Breast epithelium (tissue), 4 donors: Measurements from ENCODE around the gene HOXA5. TPM values are rescaled to one million over a fixed set of nuclear protein-coding genes. Genes with fewer than 3 reads are reported as not detected.

Experiments
- DNase-seq, 2 donors: peaks; one replicate each; pipeline ENCODE4 v3.0.0-alpha.2; 2019; ENCODE audit warnings: low spot score in 2 of 2
- H3K27ac ChIP-seq, 2 donors: fragments of 200-600 bp; sonication (generic) in 1 of 2; one replicate each; pipeline ENCODE4 v1.5.1; 2016 to 2019; ENCODE audit warnings: mild to moderate bottlenecking in 1 of 2
- H3K27me3 ChIP-seq, 2 donors: fragments of 200-600 bp; sonication (generic) in 1 of 2; one replicate each; pipeline versions ENCODE4 v1.5.1 to v1.6.0; 2017 to 2019; ENCODE audit warnings: control low read depth in 1 of 2, mild to moderate bottlenecking in 1 of 2
- H3K36me3 ChIP-seq: fragments of 200-600 bp; one replicate; pipeline ENCODE4 v1.5.1; 2019
- H3K4me1 ChIP-seq, 2 donors: fragments of 200-600 bp; sonication (generic); one replicate each; pipeline ENCODE4 v1.5.1; 2016 to 2019; ENCODE audit warnings: control low read depth in 1 of 2
- H3K4me3 ChIP-seq, 3 donors: fragments of 200-600 bp; sonication (generic); 1 replicate in 2 of 3; 2 replicates in 1 of 3; pipeline ENCODE4 v1.5.1; 2016 to 2019; ENCODE audit warnings: mild to moderate bottlenecking in 3 of 3, moderate library complexity in 2 of 3
- H3K9me3 ChIP-seq, 2 donors: fragments of 200-600 bp; sonication (generic) in 1 of 2; one replicate each; pipeline ENCODE4 v1.5.1; 2016 to 2019; ENCODE audit warnings: control low read depth in 1 of 2
- POLR2A ChIP-seq: fragments of 450-650 bp; IDR thresholded peaks from one replicate; pipeline ENCODE4 v1.6.1; 2016; ENCODE audit warnings: antibody characterized with exemption, mild to moderate bottlenecking, moderate library complexity
- POLR2AphosphoS5 ChIP-seq, 3 donors: sonication (generic); formaldehyde crosslinking; IDR thresholded peaks; one replicate each; pipeline ENCODE4 v1.6.1; 2017; ENCODE audit warnings: antibody characterized with exemption in 3 of 3
- intact Hi-C: fragments of 100-400 bp; cut with DNase I; formaldehyde crosslinking; loops from one replicate; pipeline ENCODE4 v1.15.1; 2023; ENCODE audit warnings: low total_unique reads
- total RNA-seq, 3 donors: library from RNA; depleted of rRNA; stranded (reverse); fragments of >200 nt; gene quantifications; one replicate each; pipeline ENCODE4 v1.1.0, GENCODE V29; 2016
- TF ChIP-seq, protein P1 (sequence below), 3 donors: fragments of 450-650 bp; IDR thresholded peaks; one replicate each; pipeline ENCODE4 v1.5.1; 2016 to 2017; ENCODE audit warnings: antibody characterized with exemption in 3 of 3, mild to moderate bottlenecking in 3 of 3, moderate library complexity in 3 of 3

Gene HOXA5
- total RNA-seq, 3 donors from 2014 or later: 11.5 to 48.7 (median 22.6) TPM

DNA sequence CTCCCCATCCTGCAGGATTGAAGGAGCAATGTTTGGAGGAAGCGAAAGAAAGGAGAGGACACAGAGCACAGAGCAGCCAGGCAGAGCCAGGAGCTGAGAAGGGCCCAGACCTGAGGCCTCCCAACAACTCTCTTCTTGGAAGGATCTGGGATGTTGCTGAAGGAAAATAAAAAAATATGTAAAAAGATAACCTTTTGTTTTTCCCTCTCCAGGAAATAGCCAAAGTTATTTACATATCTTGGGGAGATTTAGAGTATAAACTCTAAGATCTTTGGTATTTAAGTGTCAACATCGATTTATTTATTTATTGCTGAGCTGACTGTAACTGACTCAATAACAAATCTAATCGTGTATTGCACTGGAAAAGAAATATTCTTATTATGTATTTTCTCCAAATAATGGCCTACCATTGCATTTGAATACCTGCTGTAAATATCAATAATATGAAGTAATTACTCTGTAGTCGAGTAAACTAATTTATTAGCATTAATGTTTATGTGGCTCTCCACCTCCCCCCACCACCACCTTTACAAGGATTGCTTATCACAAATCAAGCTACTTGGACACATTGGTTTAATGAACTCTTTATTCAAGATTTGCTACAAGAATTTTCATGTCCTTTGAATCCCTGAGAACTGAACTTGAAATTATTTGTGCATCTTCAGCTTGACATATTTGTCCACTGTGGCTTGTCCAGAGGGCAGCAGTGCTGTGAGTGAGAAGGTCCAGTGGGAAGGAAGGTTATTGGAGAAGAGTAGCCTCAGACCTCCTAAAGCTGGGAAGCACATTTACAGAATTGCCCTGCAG, 43.4 kb upstream of the HOXA5 start:
- no peak for DNase-seq
- Histone ChIP-seq H3K27ac (no peak overlapping the region), H3K9me3 (no peaks in the 10 kb centered on the region), H3K4me3 (no peak overlapping the region), H3K27me3 (peaks cover 19 to 100% of the 10 kb centered on the region in 2 donors), H3K36me3 (no peaks in the 10 kb centered on the region), H3K4me1 (peaks cover 0 to 15% of the 10 kb centered on the region in 2 donors)
- intact Hi-C loops: no loop called here
- no peak for TF ChIP-seq POLR2A
- TF ChIP-seq POLR2AphosphoS5 (IDR thresholded peaks at IDR 0.05): peak in 1 of 3 donors; percentile 9

DNA sequence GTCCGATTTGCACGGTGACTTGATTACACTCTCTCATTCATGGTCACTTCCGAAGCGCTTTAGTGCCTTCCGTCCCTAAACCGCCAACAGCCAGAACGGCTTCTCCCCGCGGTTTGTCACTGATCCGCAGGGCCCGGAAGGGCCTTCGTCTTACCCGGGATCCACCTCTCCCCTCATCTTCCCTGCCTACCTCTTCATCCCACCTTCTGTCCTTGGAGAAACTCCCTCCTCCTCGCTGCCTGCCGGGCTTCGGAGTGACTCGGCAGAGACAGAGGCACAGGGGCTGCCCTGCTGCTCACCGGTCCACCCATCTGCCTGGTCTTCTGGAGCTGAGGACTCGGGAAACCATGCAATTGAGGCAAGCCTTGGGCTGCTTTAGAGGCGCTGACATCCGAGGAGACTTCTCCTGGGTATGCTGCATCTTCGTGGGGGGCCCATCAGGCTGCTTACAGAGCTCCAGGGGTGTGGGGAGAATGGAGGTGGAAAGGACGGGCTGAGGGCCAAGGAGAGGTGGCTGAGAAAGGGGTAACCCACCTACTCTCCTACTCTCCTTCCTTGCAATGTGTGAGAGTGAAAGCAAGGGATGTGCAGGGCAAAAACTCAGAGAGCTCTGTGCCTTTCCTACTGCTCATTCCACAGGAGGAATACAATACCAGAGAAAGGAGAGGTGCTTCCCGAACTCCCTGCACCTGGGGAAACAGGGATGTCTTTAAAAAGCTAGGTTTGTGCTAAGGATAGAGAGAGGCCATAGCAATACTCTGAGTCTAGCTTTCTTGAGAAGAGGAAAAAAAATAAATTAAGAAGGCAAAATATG, 42.6 kb upstream of the HOXA5 start:
- peaks cover 22 to 98% of the 10 kb centered on the region in 2 donors for H3K27me3 ChIP-seq
- no peak for DNase-seq

DNA sequence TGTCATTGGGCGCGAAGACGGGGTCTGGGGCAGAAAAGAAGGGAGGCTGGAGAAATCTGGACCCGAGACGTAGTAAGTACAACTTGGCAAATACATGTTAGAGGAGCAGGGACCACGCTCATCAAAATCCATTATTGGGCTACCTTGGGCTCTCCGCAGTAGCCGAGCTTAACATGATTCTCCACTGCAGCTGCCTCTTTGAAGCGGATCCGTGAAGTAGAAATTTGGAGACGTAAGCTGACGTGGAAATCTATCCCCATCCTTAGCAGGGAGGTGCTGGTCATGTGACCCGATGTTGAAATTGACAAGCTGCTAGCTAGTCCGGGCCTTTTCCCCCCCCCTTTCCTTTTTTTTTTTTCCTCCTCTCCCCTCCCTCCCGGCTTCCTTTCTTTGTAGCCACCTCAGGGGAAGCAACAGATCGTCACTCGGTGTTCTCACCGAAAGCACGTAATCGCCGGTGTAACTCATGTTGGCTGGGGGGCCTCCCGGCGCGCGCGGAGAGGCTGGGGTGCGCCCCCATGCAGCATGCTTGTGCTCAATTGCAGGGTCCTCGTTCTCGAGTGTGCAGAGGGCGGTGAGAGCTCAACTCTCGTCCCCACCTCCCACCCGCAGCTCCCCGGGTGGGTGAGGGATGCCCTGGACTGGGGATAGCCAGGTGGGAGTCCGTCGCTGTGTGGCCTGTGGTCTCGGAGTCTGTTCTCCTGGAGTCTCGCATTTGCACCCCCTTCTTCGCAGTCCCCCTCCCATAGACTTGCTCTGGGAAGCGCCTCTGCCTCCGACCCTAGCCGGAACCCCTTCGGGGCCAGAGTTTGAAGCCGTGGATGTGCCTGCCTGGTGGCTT, 41.8 kb upstream of the HOXA5 start, which contains the start of gene HOXA11:
HOXA11 (minus strand) TSS at position 220 of the 841 bp plus-strand sequence; CDS start at position 132, 88 bp downstream.
- intact Hi-C loops: no loop called here
- peak in 1 of 2 donors; percentile 43 for DNase-seq
- Histone ChIP-seq H3K9me3 (no peaks in the 10 kb centered on the region), H3K27me3 (peaks cover 22 to 98% of the 10 kb centered on the region in 2 donors), H3K4me3 (peak within 1 kb of the TSS; percentile 39 to 69 (median 55)), H3K27ac (no peak within 1 kb of the TSS), H3K36me3 (no peaks in the 10 kb centered on the region), H3K4me1 (peaks cover 0 to 15% of the 10 kb centered on the region in 2 donors)
- TF ChIP-seq POLR2AphosphoS5 (IDR thresholded peaks at IDR 0.05) (no peak), POLR2A (no peak)
- TF ChIP-seq, protein P1, sequence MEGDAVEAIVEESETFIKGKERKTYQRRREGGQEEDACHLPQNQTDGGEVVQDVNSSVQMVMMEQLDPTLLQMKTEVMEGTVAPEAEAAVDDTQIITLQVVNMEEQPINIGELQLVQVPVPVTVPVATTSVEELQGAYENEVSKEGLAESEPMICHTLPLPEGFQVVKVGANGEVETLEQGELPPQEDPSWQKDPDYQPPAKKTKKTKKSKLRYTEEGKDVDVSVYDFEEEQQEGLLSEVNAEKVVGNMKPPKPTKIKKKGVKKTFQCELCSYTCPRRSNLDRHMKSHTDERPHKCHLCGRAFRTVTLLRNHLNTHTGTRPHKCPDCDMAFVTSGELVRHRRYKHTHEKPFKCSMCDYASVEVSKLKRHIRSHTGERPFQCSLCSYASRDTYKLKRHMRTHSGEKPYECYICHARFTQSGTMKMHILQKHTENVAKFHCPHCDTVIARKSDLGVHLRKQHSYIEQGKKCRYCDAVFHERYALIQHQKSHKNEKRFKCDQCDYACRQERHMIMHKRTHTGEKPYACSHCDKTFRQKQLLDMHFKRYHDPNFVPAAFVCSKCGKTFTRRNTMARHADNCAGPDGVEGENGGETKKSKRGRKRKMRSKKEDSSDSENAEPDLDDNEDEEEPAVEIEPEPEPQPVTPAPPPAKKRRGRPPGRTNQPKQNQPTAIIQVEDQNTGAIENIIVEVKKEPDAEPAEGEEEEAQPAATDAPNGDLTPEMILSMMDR (IDR thresholded peaks at IDR 0.05): no peak

More for the DNA sequence above, 42.6 kb upstream of the HOXA5 start:
- no peaks in the 10 kb centered on the region for H3K9me3 ChIP-seq
- no peaks in the 10 kb centered on the region for H3K36me3 ChIP-seq
- TF ChIP-seq, protein P1 (IDR thresholded peaks at IDR 0.05): no peak
- H3K4me3 ChIP-seq: peak overlapping the region in 1 of 3 donors; percentile 55
- H3K4me1 ChIP-seq: peaks cover 0 to 15% of the 10 kb centered on the region in 2 donors
- no peak overlapping the region for H3K27ac ChIP-seq
- intact Hi-C loops: no loop called here

DNA sequence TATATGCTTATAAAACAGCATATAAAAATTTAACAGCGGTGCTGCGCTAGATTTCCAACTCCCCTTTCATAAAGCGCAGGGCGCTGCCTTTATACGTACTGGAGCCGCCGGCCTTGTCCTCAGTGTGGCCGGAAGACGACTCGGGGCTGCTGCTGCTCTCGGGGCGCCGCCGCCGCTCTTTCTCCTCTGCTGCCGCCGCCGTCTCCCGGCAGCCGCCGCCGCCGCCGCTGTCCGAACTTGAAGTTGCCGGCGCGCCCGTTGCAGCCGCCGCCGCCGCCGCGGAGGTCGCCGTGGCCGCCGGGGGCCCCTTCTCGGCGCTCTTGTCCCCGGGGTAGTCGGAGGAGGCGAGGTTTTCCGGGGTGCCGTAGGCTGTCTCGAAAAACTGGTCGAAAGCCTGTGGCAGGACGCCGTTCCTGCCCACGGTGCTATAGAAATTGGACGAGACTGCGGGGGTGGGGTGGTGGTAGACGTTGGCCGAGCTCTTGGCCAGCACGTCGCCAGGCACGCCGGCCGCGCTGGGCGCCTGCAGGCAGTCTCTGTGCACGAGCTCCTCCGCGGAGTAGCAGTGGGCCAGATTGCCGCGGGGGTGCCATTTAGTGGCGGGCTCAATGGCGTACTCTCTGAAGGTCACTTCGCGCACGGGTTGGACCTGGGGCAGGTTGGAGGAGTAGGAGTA, 41.0 kb upstream of the HOXA5 start:
- peaks cover 24 to 97% of the 10 kb centered on the region in 2 donors for H3K27me3 ChIP-seq
- intact Hi-C loops: no loop called here
- DNase-seq: peak in 1 of 2 donors; percentile 51
- H3K9me3 ChIP-seq: no peaks in the 10 kb centered on the region
- no peak overlapping the region for H3K27ac ChIP-seq
- H3K4me3 ChIP-seq: peak overlapping the region; percentile 39 to 69 (median 55)
- no peaks in the 10 kb centered on the region for H3K36me3 ChIP-seq
- peaks cover 0 to 15% of the 10 kb centered on the region in 2 donors for H3K4me1 ChIP-seq
- TF ChIP-seq POLR2A: no peak
- no peak for TF ChIP-seq POLR2AphosphoS5 (IDR thresholded peaks at IDR 0.05)
- TF ChIP-seq, protein P1 (IDR thresholded peaks at IDR 0.05): no peak
